ENCODE measurements around the gene LCA5L.
"Not testable (repeated sequence)": the region's sequence is repeated elsewhere in the genome, so short reads cannot be mapped to it uniquely, and the experiment has no call there.

LCA5L gene

GRCh38 chr21:39451332-39452206, 6.0 kb upstream of the LCA5L start, which contains the start of gene SH3BGR:
Gene SH3BGR (plus strand): TSS chr21:39451970. CDS start chr21:39452097, 127 bp downstream.
- no peak for DNase-seq

DNA sequence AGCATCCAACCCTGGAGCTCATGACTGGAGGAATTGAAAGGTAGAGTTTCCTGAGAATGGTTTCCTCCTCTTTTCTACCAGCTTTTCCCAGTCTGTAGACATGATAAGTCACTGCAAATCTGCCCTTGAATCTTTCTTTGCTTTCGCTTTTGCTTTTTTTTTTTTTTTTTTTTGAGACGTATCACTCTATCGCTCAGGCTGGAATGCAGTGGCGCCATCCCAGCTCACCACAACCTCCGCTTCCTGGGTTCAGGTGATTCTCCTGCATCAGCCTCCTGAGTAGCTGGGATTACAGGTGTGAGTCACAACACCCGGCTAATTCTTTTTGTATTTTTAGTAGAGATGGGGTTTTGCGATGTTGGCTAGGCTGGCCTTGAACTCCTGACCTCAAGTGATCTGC, 1.7 kb upstream of the LCA5L start:
- DNase-seq: no peak

DNA sequence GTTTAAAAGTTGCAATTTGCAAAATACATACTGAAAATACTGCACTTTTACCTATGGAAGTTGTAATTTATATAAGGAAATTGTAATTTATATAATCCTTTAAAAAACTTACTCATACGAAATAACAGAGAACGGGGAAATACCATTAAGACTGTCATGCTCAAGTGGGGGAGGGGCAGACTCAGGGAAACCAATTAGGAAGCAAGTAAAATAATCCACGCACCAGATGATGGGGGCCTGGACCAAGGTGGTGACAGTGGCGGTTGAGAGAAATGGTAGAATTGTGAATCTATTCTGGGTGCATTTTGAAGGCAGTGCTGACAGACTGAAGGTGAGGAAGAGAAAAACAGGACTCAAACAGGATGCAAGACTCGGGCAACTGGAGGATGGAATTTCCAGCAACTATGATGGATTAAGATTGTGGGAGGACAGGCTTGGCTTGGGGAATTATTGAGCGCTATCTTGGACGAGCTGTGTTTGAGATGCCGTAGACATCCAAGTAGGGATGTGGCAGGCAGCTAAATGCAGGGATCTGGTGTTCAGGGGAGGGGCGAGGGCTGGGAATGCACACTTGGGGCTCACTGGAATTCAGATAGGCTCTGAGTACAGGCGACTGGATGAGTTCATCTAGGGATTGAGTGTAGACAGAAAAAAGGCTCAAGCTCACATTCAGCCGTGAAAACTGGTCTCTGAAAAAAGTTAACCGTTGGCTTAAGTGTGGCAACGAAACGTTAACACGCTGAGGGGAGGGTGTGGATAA, 977 bp downstream of the LCA5L start:
- peak; percentile 8 for DNase-seq

DNA sequence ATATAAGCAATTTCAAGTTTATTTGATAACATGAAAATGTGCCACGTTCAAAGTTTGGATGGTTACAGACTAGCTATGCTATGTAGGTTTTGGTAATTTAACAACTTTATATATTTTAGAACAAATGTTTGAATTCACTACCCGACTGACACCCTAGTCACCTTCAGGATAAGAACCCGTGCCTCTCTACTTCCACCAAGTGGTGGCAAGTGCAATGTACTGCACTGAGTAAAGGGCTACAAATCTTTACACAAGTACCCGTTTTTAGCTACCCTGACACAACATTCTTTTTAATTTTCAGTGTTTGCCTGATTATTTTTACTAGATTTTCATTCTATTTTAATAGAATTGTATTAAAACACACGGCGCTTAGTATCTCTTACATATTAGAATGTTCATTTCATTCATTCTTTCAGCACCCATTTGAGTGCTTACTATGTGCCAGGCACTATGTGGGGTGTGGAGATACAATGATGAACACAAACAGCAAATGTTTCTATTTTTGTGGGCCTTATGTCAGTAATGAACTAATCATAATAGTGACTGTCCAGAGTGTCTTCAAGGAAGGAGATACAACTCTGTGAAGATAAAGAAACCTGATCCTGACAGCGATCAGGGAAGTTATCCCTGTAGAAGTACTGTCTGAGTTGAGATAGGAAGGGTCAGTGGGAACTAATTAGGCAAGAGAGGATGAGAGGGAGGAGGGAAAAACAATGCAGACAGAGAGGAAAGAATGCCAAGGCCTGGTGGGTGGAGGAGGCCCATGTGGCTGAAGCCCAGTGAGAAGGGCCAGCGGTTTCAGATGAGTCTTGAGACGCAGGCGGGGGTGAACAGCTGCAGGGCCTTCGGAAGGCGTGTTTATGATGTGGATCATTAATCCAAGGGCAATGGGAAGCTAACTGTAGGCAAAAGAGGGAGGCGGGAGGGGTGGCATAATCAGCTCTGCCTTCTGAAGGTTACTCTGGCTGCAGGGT, 3.8 kb downstream of the LCA5L start:
- peak; percentile 49 for DNase-seq

DNA sequence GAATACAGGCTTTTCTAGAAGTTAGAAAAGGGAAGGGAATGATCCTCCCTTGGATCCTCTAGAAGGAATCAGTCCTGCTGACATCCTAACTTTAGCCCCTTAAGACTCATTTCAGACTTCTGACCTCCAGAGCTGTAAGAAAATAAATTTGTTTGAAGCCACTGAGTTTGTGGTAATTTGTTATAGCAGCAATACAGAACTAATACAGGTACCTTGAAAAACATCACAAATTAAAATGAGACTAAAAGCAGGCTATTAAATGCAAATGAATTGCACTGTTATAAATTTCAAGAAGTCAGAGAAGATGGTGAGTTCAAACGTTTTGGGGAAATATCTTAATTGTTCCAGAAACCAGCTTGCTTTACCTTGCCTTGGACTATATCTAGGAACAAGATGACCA, 6.3 kb downstream of the LCA5L start:
- no peak for DNase-seq

- no peak for DNase-seq
Observed at GRCh38 chr21:39434950-39435349, 10.6 kb downstream of the LCA5L start.

- no peak for DNase-seq
Observed at GRCh38 chr21:39430954-39431353, 14.6 kb downstream of the LCA5L start.

DNA sequence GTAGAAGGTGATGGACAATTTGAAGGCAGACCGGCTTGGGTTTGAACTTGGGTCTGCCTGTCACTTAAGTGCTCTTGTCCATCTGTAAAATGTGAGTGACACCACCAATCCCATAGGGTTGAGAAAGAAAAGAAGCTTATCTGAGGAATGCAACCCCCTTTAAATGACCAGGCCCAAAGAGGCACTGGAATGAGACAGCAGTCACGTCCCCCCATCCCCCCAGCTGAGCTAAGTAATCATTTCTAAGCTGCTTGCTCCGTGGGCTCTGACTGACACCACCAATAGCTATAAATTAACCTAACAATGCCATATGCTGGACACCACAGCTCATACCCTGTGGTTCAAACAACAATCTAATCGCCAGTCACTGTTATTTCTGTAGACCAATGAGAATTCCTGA, 15.1 kb downstream of the LCA5L start:
- DNase-seq: no peak

- no peak for DNase-seq
Observed at GRCh38 chr21:39430016-39430415, 15.6 kb downstream of the LCA5L start.

DNA sequence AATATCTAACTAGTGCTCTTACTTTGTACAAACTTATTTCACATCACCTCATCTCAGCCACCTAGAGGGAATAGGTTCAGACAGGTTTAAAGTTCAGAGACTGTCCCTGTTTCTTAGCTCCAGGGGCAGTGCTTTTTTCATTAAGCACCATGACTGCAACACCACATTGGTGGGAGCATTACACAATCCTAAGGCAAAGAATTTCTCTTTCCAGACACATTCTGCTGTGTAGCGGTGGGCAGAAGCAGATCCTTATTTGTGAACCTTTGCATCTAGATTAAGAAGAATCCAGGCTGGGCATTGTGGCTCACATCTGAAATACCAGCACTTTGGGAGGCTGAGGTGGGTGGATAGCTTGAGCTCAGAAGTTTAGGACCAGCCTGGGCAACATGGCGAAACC, 16.1 kb downstream of the LCA5L start:
- DNase-seq: no peak

DNA sequence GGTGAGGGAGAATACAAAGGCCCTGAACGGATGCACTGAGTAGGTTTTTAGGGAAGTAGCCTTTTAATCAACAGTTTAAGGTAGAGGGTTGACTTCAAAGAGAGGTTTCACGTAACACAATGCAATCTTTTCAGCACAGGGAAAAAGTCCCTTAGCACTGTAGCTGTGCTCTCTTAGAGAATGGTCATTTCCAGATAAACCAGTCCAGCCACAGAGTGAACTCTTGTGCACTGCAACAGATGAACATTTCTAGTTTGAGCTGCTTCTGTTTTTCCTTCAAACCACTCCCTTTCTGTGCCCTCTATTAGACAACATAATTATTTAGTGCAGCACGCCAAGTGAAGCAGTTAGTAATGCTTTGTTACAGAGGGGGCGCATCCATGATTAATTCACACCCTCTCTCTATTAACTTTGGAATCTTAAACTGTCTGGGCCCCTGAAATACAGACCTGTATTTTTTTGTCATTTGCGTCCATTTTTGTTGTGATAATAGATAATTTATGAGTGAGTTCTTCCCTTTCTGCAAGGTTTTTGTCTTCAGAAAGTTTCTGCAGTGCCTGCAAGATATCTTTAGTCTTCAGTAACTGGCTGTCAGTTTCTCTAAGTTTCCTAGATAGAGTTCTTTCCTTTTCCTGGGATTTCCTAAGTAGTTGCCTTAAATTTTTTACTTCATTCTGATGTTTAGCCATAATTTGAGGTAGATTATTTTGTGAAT, 22.9 kb downstream of the LCA5L start:
- DNase-seq: no peak

- not testable (repeated sequence) for DNase-seq
Observed at GRCh38 chr21:39419204-39419603, 26.4 kb downstream of the LCA5L start.

DNA sequence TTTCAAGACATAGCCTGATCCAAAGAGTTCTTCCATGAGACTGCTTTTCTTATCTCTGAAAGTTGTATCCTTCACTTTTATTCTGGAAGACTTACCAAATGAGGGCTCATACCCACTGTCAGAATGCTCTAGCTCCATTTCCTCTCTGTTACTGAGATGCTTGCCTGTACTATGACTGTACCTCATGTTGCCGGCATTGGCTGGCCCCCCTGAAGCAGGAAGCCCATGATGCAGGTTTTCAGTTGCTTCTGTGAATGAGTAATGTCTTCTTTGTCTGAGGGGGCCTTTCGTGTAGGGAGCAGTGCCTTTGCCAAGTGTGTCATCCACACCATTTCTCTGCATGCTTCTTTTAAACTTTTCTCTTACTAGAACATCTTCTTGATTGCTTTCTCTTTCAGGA, 39.5 kb downstream of the LCA5L start:
- DNase-seq: no peak

GRCh38 chr21:39400173-39400572, 45.4 kb downstream of the LCA5L start:
- DNase-seq: no peak

DNA sequence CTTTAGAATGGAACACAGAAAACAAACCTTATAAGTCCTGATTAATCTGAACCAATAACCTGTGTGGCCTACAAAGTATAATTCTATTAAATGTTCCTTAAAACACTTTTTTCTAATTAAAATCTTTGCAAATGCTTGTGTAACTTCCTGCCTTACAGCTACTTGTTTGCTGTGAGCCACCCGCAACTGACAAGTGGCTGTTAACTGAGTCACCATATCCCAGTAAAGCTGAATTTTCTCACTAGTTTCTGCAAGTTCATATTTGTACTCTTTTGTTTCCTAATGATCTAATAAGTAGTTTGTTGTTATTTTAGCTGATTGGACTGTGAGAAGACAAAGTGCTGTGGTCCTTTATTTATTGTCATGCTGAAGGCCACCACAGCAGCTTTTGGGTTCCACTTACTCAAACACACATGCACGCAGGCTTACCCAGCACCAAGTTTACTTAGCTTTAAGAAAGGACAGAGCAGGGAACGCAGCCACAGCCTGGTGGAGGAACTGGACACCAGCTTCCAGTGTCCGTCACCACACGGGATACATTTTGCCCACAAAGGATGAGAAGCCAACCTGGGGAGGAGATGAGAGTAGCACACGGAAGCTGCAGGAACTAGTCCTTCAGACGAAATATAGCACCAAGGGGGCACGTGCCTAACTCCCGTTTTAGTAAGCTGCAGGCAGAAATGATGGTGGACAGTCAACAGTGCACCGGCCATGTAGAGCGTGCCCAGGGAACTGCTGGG, 47.8 kb downstream of the LCA5L start:
- peak; percentile 49 for DNase-seq

- no peak for DNase-seq
Observed at GRCh38 chr21:39392981-39393380, 52.6 kb downstream of the LCA5L start.

DNA sequence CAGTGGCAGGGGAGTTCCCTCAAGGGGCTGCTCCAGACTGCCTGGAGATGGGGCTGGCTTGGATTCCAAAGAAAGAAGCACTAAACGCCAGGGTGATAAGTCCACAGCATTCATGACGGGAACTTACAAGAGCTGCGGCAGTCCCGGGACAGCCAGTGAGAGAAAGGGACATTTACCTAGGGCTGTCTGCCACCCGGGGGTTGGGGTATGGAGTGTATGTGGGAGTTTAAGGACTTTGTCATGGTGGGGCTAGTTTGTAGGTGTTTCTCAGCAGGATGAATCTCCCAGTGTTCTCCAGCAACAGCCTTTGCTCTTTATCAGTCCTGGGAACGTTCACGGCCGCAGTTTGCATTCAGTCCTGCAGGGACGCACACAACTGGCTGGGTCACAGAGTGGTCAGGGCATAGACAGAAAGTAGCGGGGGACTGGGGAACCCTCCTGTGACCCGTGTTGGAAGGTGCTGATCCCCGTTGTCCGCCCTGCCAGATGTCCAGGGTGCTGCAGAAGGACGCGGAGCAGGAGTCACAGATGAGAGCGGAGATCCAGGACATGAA, 55.3 kb downstream of the LCA5L start:
- no peak for DNase-seq

DNA sequence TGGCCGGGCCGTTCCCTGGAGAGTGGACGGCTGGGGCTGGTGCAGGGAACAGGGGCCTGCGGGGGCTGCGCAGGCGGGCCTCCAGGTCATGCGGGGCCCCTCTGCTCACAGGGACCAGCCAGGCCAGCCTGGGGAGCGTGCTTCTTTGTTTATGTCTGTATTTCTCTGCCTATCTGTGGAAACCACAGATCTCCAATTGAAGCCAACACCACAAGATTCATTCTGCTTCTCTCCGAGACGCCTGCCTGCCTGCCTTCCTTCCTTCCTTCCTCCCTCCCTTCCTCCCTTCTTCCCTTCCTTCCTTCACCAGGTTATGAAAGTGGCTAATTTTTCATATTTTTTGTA, 56.8 kb downstream of the LCA5L start:
- DNase-seq: no peak

DNA sequence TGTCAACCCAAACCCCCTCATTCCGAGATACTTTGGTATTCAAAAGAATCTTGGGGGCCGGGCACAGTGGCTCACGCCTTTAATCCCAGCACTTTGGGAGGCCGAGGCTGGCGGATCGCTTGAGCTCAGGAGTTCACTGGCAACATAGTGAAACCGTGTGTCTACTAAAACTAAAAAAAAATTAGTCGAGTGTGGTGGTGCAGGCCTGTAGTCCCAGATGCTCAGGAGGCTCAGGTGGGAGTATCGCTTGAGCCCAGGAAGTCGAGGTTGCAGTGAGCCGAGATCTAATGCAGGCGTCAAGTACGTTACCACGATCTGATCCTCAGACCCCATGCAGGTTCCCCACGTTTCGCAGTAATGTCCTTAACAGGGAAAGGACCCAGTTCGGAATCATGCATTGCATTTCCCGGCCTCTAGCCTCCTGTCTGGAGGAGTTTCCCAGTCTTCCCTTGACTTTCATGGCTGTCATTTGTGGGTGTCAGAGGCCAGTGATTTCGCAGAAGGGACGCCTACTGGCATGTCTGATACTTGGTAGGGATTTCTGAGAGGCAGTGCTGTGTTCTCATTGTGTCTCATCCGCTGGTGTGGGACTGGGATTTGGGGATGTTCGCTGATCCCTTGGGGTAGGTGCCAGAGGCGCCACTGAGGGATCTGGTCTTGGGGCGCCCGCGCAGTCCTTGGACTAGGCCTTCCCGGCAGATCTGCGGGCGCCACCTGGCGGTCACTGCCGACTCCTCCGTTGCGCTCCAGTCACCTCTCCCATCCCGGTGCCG, 57.4 kb downstream of the LCA5L start:
- DNase-seq: peak; percentile 84

DNA sequence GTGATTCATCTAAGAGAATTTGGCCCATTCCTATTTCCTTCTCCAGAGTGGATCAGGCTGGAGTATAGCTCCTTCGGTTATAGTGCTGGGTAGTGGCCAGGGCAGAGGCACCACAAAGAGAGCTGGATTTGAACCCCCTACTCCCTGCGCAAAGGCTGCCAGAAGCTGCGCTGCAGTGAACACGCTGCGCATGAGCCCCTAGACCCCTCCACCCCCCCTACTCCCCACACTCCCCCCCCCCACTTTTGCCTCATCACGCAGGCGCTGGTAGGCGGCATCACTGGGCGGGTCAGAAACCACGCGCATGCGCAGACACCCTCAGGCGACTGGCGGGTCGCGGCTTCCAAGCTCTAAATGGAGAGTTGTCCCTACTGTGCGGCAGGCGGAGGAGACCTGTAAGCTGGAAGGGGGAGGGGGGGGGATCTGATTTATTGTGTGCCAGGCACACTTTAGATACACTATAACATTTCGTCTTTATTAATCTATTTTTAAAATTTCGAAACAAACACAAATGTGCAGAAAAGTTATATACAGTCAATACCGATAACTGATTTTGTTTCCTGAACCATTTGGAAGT, 58.0 kb downstream of the LCA5L start:
- DNase-seq: peak; percentile 85

Data from inflammatory macrophage treated with lipopolysaccharide for 4 hours (primary cell).